BE2C (cell line): ENCODE measurements around the gene PLXND1.

ENCODE experiments used
- DNase-seq: peaks from one replicate; pipeline ENCODE4 v3.0.0-alpha.2; 2020
- H3K27me3 ChIP-seq: fragments of 250-450 bp; sonication (Bioruptor Pico); 2 replicates; pipeline ENCODE4 v1.5.1; 2020; ENCODE audit warnings: mild to moderate bottlenecking
- H3K36me3 ChIP-seq: fragments of 250-450 bp; sonication (Bioruptor Pico); 2 replicates; pipeline ENCODE4 v1.5.1; 2020; ENCODE audit warnings: mild to moderate bottlenecking
- H3K4me1 ChIP-seq: fragments of 250-450 bp; sonication (Bioruptor Pico); 2 replicates; pipeline ENCODE4 v1.5.1; 2020
- H3K4me3 ChIP-seq: 2 replicates; pipeline ENCODE4 v1.5.1; 2011; ENCODE audit warnings: low read depth, low read length
- H3K9me3 ChIP-seq: fragments of 250-450 bp; sonication (Bioruptor Pico); 2 replicates; pipeline ENCODE4 v1.5.1; 2020
- TF ChIP-seq, protein P1 (sequence below): IDR thresholded peaks from 2 replicates; pipeline ENCODE4 v1.5.1; 2012; ENCODE audit warnings: mild to moderate bottlenecking, low read depth, low read length

PLXND1 gene

DNA sequence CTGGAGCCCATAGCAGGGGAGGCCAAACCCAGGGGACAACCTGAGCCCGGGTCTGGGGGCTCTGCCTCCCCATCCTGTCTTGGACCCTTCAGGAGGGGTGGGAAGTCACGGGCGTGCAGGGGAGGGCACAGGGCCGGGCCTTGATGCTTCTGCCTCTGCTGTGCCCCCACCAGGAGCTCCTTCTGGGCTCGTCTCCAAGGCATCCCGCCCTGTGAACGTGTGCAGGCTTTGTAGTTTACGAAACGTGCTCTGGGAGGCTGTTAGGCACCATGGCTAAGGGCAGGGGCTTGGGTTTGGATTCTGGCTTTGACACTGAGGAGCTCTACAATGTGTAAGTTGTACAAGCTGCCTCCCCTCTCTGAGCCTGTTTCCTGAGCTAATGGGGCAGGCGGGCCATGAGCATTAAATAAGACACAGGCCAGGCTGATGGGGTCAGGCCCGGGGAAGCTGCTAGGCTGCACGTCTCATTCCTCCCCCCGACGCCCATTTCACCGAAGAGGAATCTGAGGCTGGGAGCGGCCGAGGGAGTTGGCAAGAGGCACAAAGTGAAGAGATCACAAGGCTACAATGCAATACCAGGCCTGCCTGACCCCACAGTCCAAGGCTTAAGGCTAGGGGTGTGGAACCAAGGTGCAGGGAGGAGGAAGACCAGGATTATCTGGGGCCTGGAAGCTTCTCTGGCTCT, 19.6 kb downstream of the PLXND1 start:
- peaks cover 16% of the 10 kb centered on the region for H3K36me3 ChIP-seq
- TF ChIP-seq, protein P1, sequence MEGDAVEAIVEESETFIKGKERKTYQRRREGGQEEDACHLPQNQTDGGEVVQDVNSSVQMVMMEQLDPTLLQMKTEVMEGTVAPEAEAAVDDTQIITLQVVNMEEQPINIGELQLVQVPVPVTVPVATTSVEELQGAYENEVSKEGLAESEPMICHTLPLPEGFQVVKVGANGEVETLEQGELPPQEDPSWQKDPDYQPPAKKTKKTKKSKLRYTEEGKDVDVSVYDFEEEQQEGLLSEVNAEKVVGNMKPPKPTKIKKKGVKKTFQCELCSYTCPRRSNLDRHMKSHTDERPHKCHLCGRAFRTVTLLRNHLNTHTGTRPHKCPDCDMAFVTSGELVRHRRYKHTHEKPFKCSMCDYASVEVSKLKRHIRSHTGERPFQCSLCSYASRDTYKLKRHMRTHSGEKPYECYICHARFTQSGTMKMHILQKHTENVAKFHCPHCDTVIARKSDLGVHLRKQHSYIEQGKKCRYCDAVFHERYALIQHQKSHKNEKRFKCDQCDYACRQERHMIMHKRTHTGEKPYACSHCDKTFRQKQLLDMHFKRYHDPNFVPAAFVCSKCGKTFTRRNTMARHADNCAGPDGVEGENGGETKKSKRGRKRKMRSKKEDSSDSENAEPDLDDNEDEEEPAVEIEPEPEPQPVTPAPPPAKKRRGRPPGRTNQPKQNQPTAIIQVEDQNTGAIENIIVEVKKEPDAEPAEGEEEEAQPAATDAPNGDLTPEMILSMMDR = no peak
- H3K9me3 ChIP-seq = no peaks in the 10 kb centered on the region
- H3K27me3 ChIP-seq = no peaks in the 10 kb centered on the region
- no peak for DNase-seq
- peaks cover 10% of the 10 kb centered on the region; the same call in 1 of the 2 replicates for H3K4me1 ChIP-seq
- no peak overlapping the region for H3K4me3 ChIP-seq

- Histone ChIP-seq H3K9me3 (no peaks in the 10 kb centered on the region), H3K4me1 (peaks cover 10% of the 10 kb centered on the region; the same call in 1 of the 2 replicates), H3K36me3 (peaks cover 16% of the 10 kb centered on the region), H3K4me3 (no peak overlapping the region), H3K27me3 (no peaks in the 10 kb centered on the region)
- DNase-seq = no peak
- TF ChIP-seq, protein P1 = no peak
Measured at GRCh38 chr3:129585949-129586657, 20.4 kb downstream of the PLXND1 start.

DNA sequence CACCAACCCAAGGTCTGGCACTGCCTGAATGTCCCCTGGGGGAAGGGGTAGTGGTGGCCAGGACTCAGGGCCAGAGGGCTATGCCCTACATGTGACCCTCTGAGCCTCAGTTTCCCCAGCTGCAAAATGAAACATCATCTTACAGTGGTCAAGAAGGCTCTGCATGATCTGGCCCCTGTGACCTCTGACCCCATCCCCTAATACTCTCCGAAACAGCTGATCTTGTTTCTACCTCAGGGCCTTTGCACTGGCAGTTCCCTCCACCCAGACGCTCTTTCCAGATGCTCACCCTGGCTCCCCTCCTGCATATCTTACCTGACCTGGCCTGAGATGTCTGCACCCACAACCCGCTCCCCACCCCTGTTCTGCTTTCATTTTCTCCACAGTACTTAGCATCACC, 21.8 kb downstream of the PLXND1 start:
- Histone ChIP-seq H3K36me3 (peaks cover 16% of the 10 kb centered on the region), H3K27me3 (no peaks in the 10 kb centered on the region), H3K4me1 (peaks cover 4% of the 10 kb centered on the region; the same call in 1 of the 2 replicates), H3K4me3 (no peak overlapping the region), H3K9me3 (no peaks in the 10 kb centered on the region)
- no peak for DNase-seq
- TF ChIP-seq, protein P1 = no peak

DNA sequence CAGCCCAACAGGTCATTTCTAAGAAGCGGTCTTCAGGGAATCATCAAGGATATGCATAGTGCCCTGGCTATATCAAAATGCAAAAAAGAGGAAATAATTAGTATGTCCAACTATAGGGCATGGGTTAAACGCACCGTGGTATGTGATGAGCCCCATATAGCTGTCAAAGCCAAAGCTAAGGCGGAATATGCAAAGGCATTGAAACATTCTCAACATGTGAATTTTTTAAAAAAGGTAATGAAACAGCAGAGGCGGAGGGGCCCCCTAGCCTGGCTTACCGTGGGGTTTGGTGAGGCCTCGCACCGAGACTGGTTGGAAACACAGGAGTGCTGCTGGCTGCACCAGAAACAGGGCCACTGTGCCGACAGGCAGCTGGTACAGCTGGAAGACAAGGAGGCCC, 23.2 kb downstream of the PLXND1 start:
- H3K4me3 ChIP-seq = no peak overlapping the region
- TF ChIP-seq, protein P1 = no peak
- DNase-seq = no peak
- H3K36me3 ChIP-seq = peaks cover 16% of the 10 kb centered on the region
- H3K9me3 ChIP-seq = no peaks in the 10 kb centered on the region
- H3K4me1 ChIP-seq = peaks cover 4% of the 10 kb centered on the region; the same call in 1 of the 2 replicates
- H3K27me3 ChIP-seq = no peaks in the 10 kb centered on the region

GRCh38 chr3:129582799-129583198, 23.7 kb downstream of the PLXND1 start:
- Histone ChIP-seq H3K4me3 (no peak overlapping the region), H3K36me3 (peaks cover 18% of the 10 kb centered on the region), H3K27me3 (no peaks in the 10 kb centered on the region), H3K4me1 (peaks cover 4% of the 10 kb centered on the region), H3K9me3 (no peaks in the 10 kb centered on the region)
- TF ChIP-seq, protein P1 = no peak
- no peak for DNase-seq

DNA sequence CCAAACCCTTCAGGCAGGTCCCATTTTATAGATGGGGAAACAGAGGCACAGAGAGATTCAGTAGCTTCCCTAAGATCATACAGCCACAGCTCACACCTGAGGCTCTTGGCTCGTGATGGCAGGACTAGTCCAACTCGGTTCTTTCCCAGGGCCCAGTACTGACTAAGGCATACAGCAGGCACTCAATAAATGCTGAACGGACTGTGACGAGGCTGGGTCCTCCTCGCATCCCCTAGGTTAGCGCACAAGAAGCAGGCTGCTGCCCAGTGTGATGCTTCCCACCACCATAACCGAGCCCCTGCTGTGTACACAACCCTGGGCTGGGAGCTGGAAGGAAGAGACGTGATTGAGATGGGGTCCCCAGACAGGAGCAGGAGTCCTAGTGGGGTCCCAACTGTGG, 24.9 kb downstream of the PLXND1 start:
- no peak for DNase-seq
- Histone ChIP-seq H3K27me3 (no peaks in the 10 kb centered on the region), H3K9me3 (no peaks in the 10 kb centered on the region), H3K4me1 (peaks cover 8% of the 10 kb centered on the region), H3K4me3 (no peak overlapping the region), H3K36me3 (peaks cover 22% of the 10 kb centered on the region)
- TF ChIP-seq, protein P1 = no peak
